ENCODE measurements around the gene NEAT1.
"Not testable (repeated sequence)": the region's sequence is repeated elsewhere in the genome, so short reads cannot be mapped to it uniquely, and the experiment has no call there.

Gene NEAT1

DNA sequence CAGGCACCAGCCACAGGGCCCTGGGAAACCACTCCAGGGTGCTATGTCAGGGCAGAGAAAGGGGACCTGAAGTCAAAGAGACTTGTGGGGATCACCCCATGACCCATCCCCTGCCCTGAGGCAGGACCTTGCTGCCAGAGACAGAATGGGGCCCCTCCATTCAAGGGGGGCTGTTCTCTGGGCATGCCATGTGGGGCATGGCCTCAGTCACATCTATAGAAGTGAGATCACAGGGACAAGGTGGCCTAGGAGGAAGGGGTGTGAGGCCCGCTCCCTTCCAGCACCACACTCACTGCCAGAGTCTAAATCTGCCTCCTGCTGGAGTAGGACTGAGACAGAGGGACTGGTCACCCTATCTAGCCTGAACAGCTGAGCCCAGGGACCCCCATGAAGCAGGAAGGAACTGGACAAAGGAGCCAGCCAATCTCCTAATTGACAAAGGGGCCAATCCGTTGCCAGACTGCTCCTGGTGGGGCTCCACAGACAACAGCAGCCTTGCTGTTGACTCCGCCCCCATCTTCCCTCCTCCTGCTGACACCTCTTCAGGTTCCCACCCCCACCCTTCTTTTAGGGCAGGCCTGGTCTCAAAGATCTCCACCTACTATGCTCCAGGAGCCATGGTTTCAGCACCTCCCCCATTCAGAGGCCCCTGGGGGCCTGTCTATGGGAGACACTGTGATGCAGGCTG lies 26.0 kb downstream of the NEAT1 start:
- peak; percentile 77 for DNase-seq (ENCODE audit: low read depth)
- H3K4me3 ChIP-seq (ENCODE audit: control insufficient read depth, low read depth, low read length), result no peak overlapping the region
- TF ChIP-seq, protein P1, sequence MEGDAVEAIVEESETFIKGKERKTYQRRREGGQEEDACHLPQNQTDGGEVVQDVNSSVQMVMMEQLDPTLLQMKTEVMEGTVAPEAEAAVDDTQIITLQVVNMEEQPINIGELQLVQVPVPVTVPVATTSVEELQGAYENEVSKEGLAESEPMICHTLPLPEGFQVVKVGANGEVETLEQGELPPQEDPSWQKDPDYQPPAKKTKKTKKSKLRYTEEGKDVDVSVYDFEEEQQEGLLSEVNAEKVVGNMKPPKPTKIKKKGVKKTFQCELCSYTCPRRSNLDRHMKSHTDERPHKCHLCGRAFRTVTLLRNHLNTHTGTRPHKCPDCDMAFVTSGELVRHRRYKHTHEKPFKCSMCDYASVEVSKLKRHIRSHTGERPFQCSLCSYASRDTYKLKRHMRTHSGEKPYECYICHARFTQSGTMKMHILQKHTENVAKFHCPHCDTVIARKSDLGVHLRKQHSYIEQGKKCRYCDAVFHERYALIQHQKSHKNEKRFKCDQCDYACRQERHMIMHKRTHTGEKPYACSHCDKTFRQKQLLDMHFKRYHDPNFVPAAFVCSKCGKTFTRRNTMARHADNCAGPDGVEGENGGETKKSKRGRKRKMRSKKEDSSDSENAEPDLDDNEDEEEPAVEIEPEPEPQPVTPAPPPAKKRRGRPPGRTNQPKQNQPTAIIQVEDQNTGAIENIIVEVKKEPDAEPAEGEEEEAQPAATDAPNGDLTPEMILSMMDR (conservative IDR thresholded peaks at IDR 0.05; ENCODE audit: control insufficient read depth, insufficient read depth, low read depth, low read length), result no peak

DNA sequence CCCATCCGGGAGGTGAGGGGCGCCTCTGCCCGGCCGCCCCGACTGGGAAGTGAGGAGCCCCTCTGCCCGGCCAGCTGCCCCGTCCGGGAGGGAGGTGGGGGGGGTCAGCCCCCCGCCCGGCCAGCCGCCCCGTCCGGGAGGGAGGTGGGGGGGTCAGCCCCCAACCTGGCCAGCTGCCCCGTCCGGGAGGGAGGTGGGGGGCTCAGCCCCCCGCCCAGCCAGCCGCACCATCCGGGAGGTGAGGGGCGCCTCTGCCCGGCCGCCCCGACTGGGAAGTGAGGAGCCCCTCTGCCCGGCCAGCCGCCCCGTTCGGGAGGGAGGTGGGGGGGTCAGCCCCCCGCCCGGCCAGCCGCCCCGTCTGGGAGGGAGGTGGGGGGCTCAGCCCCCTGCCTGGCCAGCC lies 28.7 kb downstream of the NEAT1 start:
- not testable (repeated sequence) for H3K4me3 ChIP-seq (ENCODE audit: control insufficient read depth, low read depth, low read length); DNase-seq (ENCODE audit: low read depth)

DNA sequence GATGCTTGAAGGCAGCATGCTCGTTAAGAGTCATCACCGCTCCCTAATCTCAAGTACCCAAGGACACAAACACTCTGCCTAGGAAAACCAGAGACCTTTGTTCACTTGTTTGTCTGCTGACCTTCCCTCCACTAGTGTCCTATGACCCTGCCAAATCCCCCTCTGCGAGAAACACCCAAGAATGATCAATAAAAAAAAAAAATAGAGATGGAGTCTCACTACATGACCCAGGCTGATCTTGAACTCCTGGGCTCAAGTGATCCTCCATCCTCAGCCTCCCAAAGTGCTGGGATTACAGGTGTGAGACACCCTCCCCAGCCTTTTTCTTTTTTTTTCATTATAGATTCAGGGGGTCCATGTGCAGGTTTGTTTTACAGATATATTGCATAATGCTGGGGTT lies 29.7 kb downstream of the NEAT1 start:
- H3K4me3 ChIP-seq (ENCODE audit: control insufficient read depth, low read depth, low read length); DNase-seq (ENCODE audit: low read depth): not testable (repeated sequence)

DNA sequence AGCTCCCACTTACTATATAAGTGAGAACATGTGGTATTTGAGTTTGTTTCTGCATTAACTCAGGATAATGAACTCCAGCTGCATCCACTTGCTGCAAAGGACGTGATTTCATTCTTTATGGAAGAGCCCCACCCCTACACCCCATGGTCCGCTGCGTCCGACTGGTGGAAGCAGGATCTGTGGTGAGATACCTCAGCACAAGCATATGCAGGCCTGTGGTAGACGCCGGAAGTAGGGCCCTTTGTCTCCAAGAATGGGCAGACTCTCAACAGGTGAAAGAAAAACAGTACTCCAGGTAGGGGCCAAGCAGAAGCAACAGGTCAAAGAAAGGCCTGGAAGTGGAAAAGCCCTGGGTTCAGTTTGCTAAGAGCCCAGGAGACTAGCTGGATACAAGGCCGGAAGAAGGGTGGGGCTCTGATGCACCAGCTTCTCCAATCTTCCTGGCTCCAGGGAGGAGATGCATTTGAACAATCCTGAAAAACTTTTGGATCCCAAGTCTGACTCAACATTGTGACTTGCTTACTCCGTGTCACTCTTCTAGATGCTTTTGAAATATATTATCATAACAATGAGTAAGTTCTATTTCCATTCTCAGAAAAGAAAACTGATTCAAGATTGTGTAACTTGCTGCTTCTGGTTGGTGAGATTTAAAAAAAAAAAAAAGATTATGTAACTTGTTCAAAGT lies 30.4 kb downstream of the NEAT1 start:
- DNase-seq (ENCODE audit: low read depth), result peak; percentile 96
- no peak overlapping the region for H3K4me3 ChIP-seq (ENCODE audit: control insufficient read depth, low read depth, low read length)
- TF ChIP-seq, protein P1 (conservative IDR thresholded peaks at IDR 0.05; ENCODE audit: control insufficient read depth, insufficient read depth, low read depth, low read length), result no peak

DNA sequence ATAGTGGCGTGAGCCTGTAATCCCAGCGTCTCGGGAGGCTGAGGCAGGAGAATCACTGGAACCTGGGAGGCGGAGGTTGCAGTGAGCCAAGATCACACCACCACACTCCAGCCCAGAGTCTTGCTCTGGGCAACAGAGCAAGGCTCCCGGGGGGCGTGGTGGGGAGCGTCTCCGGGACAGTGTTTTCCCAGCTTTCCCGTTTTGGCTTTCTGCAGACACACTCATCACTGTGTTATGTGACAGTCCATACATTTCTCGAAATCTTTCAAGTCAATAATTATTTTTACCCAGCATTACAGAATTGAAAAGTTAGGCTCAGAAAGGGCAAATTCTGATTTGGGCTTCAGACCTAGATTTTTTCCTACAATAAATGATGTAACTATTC lies 31.7 kb downstream of the NEAT1 start:
- peak overlapping the region; percentile 78 for H3K4me3 ChIP-seq (ENCODE audit: control insufficient read depth, low read depth, low read length)
- peak; percentile 84 for DNase-seq (ENCODE audit: low read depth)
- TF ChIP-seq, protein P1 (conservative IDR thresholded peaks at IDR 0.05; ENCODE audit: control insufficient read depth, insufficient read depth, low read depth, low read length), result no peak

DNA sequence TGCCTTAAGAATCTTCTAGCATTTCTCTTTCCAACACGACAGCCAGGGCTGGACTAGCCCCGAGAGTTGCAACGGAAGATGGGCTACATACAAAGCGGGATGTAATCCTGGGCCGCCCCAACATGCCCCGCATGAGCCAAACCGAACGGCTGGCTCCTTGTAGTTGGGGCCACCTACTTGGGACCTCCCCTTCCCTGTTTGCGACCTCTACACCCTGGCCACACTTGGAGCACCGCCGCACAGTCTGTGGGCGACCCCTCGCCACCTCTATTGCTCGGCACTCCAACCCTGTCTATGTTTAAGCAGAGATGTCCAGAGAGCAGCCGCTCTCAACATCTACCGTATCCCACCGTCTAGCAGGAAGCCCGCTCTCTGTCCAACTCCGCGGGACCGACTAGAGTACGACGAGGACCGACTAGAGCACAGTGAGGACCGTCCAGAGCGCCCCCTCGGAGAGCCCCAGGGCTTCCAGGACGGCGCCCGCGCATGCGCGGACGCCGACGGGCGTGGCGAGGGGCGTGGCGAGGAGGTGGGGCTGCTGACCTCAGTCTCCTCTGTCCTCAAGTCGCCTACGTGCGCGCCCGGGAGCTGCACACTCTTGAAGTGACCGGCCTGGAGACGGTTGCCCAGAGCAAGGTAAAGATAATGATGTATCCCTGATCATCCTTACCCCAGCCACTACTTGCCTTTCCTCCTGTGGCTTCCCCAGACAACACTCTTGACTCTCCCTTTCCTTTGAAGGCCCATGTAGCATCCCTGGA lies 32.3 kb downstream of the NEAT1 start:
- peak; percentile 89 for DNase-seq (ENCODE audit: low read depth)
- H3K4me3 ChIP-seq (ENCODE audit: control insufficient read depth, low read depth, low read length), result peak overlapping the region; percentile 78
- TF ChIP-seq, protein P1 (conservative IDR thresholded peaks at IDR 0.05; ENCODE audit: control insufficient read depth, insufficient read depth, low read depth, low read length), result no peak

DNA sequence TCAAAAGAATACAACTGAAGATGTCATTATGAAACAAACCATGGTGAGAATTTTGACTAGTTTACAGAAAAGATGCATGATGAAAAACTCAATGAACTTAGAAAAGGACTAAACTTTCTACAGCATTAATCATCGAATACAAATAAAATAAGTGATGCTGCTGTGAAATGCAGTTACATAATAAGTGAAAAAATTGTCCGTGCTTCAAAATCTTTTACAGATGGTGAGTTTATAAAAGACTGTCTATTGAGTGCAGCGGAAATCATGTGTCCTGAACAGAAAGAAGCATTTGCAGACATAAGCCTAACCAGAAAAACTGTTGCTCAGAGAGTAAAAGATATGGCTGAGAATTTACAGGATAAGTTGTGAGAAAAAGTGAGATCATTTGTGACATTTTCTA lies 33.8 kb downstream of the NEAT1 start:
- H3K4me3 ChIP-seq (ENCODE audit: control insufficient read depth, low read depth, low read length), result peak overlapping the region; percentile 78
- DNase-seq (ENCODE audit: low read depth), result peak; percentile 41
- TF ChIP-seq, protein P1 (conservative IDR thresholded peaks at IDR 0.05; ENCODE audit: control insufficient read depth, insufficient read depth, low read depth, low read length), result no peak

All from fibroblast of mammary gland (primary cell).